DOHH2 (cell line): ENCODE measurements around the gene CR1L.
A peak's percentile ranks its signal among the peaks of the same experiment; 100 is the strongest.

Source experiments
- EZH2phosphoT487 ChIP-seq: fragments of 200-600 bp; sonication (generic); IDR thresholded peaks from 2 replicates; pipeline ENCODE4 v1.6.1; 2017; ENCODE audit warnings: borderline replicate concordance, mild to moderate bottlenecking, antibody characterized with exemption, low read length, moderate library complexity, mixed read lengths
- TF ChIP-seq, protein P1 (sequence below): fragments of 200-600 bp; sonication (generic); IDR thresholded peaks from one replicate; pipeline ENCODE4 v1.5.1; 2014; ENCODE audit warnings: antibody characterized with exemption, mild to moderate bottlenecking, low read depth, low read length; ENCODE audit not compliant: poor library complexity, severe bottlenecking

DNA sequence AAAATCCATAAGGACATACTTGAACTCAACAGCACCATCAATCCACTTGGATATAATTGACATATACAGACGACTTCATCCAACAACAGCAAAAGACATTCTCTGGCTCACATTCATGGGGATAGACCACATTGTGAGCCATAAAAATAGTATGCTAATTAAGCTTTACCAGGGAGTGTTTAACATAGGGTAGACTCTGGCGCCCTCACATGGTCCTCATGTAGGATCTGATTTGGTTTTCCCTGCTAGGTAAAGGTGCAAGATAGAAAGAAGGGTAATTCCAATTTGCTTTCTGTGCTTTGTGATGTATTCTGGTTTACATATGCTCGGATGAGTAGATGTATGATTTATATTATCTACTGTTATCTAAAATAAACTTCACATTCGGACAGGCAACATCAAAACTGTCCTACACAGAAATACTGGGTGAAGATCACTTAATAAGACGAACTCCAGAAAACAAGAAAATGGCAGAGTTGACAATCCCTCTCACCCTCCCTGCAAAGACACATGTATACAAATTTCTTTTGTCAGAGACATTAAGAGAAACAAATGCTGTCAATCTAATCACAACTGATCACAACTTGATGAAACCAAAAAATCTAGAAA is 27.7 kb downstream of the CR1L start:
- TF ChIP-seq, protein P1, sequence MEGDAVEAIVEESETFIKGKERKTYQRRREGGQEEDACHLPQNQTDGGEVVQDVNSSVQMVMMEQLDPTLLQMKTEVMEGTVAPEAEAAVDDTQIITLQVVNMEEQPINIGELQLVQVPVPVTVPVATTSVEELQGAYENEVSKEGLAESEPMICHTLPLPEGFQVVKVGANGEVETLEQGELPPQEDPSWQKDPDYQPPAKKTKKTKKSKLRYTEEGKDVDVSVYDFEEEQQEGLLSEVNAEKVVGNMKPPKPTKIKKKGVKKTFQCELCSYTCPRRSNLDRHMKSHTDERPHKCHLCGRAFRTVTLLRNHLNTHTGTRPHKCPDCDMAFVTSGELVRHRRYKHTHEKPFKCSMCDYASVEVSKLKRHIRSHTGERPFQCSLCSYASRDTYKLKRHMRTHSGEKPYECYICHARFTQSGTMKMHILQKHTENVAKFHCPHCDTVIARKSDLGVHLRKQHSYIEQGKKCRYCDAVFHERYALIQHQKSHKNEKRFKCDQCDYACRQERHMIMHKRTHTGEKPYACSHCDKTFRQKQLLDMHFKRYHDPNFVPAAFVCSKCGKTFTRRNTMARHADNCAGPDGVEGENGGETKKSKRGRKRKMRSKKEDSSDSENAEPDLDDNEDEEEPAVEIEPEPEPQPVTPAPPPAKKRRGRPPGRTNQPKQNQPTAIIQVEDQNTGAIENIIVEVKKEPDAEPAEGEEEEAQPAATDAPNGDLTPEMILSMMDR = peak; percentile 58
- TF ChIP-seq EZH2phosphoT487 = no peak
